CD14-positive monocyte (primary cell): ENCODE data around the gene GBX2. TPM values are rescaled to one million over a fixed set of nuclear protein-coding genes. Genes with fewer than 3 reads are reported as not detected.
A peak's percentile ranks its signal among the peaks of the same experiment; 100 is the strongest.

Experiments used
- DNase-seq, 3 donors: peaks; one replicate each; pipeline ENCODE4 v3.0.0-alpha.2; 2011 to 2022
- H2AFZ ChIP-seq: 2 replicates; pipeline ENCODE4 v1.6.0; 2012; ENCODE audit warnings: mild to moderate bottlenecking, low read depth, low read length, inconsistent platforms; ENCODE audit not compliant: insufficient read depth, poor library complexity, severe bottlenecking
- H3K27ac ChIP-seq, 2 donors: 1 replicate in 1 of 2; 2 replicates in 1 of 2; pipeline ENCODE4 v1.5.1; 2012 to 2013; ENCODE audit warnings: low read length in 2 of 2, control low read depth in 1 of 2, inconsistent platforms in 1 of 2, low read depth in 1 of 2, mild to moderate bottlenecking in 1 of 2
- H3K27me3 ChIP-seq, 2 donors: one replicate each; pipeline versions ENCODE4 v1.6.0 to v1.6.1; 2011 to 2013; ENCODE audit warnings: low read length in 2 of 2; ENCODE audit not compliant: control insufficient read depth in 2 of 2, insufficient read depth in 2 of 2
- H3K36me3 ChIP-seq, 2 donors: replicated peaks in 1 of 2; 1 replicate in 1 of 2; 2 replicates in 1 of 2; pipeline versions ENCODE4 v1.5.1 to v1.6.1; 2012 to 2013; ENCODE audit warnings: low read length in 2 of 2, control low read depth in 1 of 2, inconsistent platforms in 1 of 2, mild to moderate bottlenecking in 1 of 2; ENCODE audit not compliant: insufficient read depth in 2 of 2, control insufficient read depth in 1 of 2
- H3K4me1 ChIP-seq, 2 donors: 1 replicate in 1 of 2; 2 replicates in 1 of 2; pipeline versions ENCODE4 v1.5.1 to v1.6.1; 2012 to 2013; ENCODE audit warnings: low read length in 2 of 2, control low read depth in 1 of 2, inconsistent platforms in 1 of 2, mild to moderate bottlenecking in 1 of 2, moderate library complexity in 1 of 2; ENCODE audit not compliant: insufficient read depth in 2 of 2, control insufficient read depth in 1 of 2
- H3K4me2 ChIP-seq: replicated peaks from 2 replicates; pipeline ENCODE3; 2012; ENCODE audit warnings: low read length, moderate library complexity, mild to moderate bottlenecking; ENCODE audit not compliant: poor library complexity, severe bottlenecking; ENCODE audit errors: extremely low read depth
- H3K4me3 ChIP-seq, 3 experiments: fragments of 200-600 bp in 1 of 3; sonication (generic) in 1 of 3; replicated peaks in 1 of 3; 1 replicate in 2 of 3; 2 replicates in 1 of 3; pipeline ENCODE4 v1.5.1; 2011 to 2013; ENCODE audit warnings: low read length in 3 of 3, mild to moderate bottlenecking in 3 of 3, control low read depth in 2 of 3, low read depth in 2 of 3, inconsistent platforms in 1 of 3, moderate library complexity in 1 of 3
- H3K79me2 ChIP-seq: 2 replicates; pipeline ENCODE4 v1.6.0; 2012; ENCODE audit warnings: mild to moderate bottlenecking, control low read depth, inconsistent platforms, low read length, moderate library complexity; ENCODE audit not compliant: insufficient read depth
- H3K9ac ChIP-seq: 2 replicates; pipeline ENCODE4 v1.6.0; 2017; ENCODE audit warnings: low read length, mild to moderate bottlenecking; ENCODE audit not compliant: insufficient read depth, poor library complexity, severe bottlenecking
- H3K9me3 ChIP-seq, 2 donors: replicated peaks in 1 of 2; 1 replicate in 1 of 2; 2 replicates in 1 of 2; pipeline versions ENCODE4 v1.5.1 to v1.6.1; 2012 to 2013; ENCODE audit warnings: low read length in 2 of 2, control low read depth in 1 of 2; ENCODE audit not compliant: control insufficient read depth in 1 of 2, insufficient read depth in 1 of 2
- H4K20me1 ChIP-seq: 2 replicates; pipeline ENCODE4 v1.6.0; 2012; ENCODE audit warnings: mild to moderate bottlenecking, low read length, control low read depth, moderate library complexity; ENCODE audit not compliant: insufficient read depth
- H3K27ac Mint-ChIP-seq, 7 donors: one replicate each; pipeline ENCODE4 v1.8.0; 2020; ENCODE audit warnings: mild to moderate bottlenecking in 7 of 7, mixed read lengths in 7 of 7, moderate library complexity in 6 of 7, inconsistent platforms in 2 of 7
- H3K27me3 Mint-ChIP-seq, 3 donors: one replicate each; pipeline ENCODE4 v1.8.0; 2021 to 2022; ENCODE audit warnings: low read depth in 3 of 3, mild to moderate bottlenecking in 3 of 3, mixed read lengths in 3 of 3, moderate library complexity in 3 of 3, inconsistent platforms in 1 of 3
- H3K36me3 Mint-ChIP-seq, 2 donors: one replicate each; pipeline ENCODE4 v1.8.0; 2020; ENCODE audit warnings: mixed read lengths in 2 of 2, inconsistent platforms in 1 of 2, mild to moderate bottlenecking in 1 of 2
- H3K4me1 Mint-ChIP-seq: one replicate; pipeline ENCODE4 v1.8.0; 2020; ENCODE audit warnings: mild to moderate bottlenecking, mixed read lengths
- H3K4me3 Mint-ChIP-seq, 2 donors: one replicate each; pipeline ENCODE4 v1.8.0; 2020; ENCODE audit warnings: mild to moderate bottlenecking in 2 of 2, mixed read lengths in 2 of 2, moderate library complexity in 1 of 2
- H3K9me3 Mint-ChIP-seq, 7 donors: one replicate each; pipeline ENCODE4 v1.8.0; 2020 to 2022; ENCODE audit warnings: mixed read lengths in 7 of 7, mild to moderate bottlenecking in 6 of 7, moderate library complexity in 6 of 7, inconsistent platforms in 2 of 7
- CTCF ChIP-seq: fragments of 200-600 bp; IDR thresholded peaks from one replicate; pipeline ENCODE4 v1.8.0; 2022; ENCODE audit warnings: antibody characterized with exemption, mild to moderate bottlenecking
- WGBS: methylation state at CpG from one replicate; pipeline ENCODE4 v1.1.5; 2013; ENCODE audit warnings: missing lambda C conversion rate; ENCODE audit not compliant: insufficient coverage; 5-methylcytosine and 5-hydroxymethylcytosine counted together
- intact Hi-C, 2 donors: fragments of 100-400 bp; cut with micrococcal nuclease; formaldehyde crosslinking; loops; one replicate each; pipeline versions ENCODE4 v1.15.0 to v1.15.1; 2023
- polyA plus RNA-seq, 3 donors: library from polyadenylated mRNA; depleted of rRNA in 1 of 3; unstranded in 2 of 3; stranded (reverse) in 1 of 3; fragments of 300-500 nt in 2 of 3; fragments of >200 nt in 1 of 3; fragmentation: Illumina TruSeq in 2 of 3; gene quantifications; 1 replicate in 2 of 3; 2 replicates in 1 of 3; pipeline ENCODE4 v1.2.3, GENCODE V29; 2012 to 2021

The GBX2 gene
- polyA plus RNA-seq, 3 donors, result not detected

- Histone ChIP-seq H4K20me1 (no peaks in the 10 kb centered on the region), H3K9me3 (peaks cover 0 to 25% of the 10 kb centered on the region in 2 donors), H3K79me2 (no peaks in the 10 kb centered on the region), H2AFZ (no peak overlapping the region), H3K4me2 (no peak overlapping the region), H3K4me1 (no peaks in the 10 kb centered on the region), H3K27me3 (peaks cover 46 to 86% of the 10 kb centered on the region in 2 donors), H3K4me3 (no peak overlapping the region), H3K27ac (no peak overlapping the region), H3K36me3 (no peaks in the 10 kb centered on the region), H3K9ac (no peak overlapping the region)
- DNase-seq, result no peak
- no peak overlapping the region for H3K27ac Mint-ChIP-seq
- H3K4me3 Mint-ChIP-seq, result peak overlapping the region in 1 of 2 donors; percentile 88
- peaks cover 0 to 17% (median 10%) of the 10 kb centered on the region in 7 donors for H3K9me3 Mint-ChIP-seq
- intact Hi-C loops, result no loop called here
- H3K27me3 Mint-ChIP-seq, result peaks cover 79 to 94% (median 81%) of the 10 kb centered on the region in 3 donors
- peaks cover 8% of the 10 kb centered on the region for H3K4me1 Mint-ChIP-seq
- peaks cover 0 to 2% of the 10 kb centered on the region in 2 donors for H3K36me3 Mint-ChIP-seq
- under 1% methylated on average over 54 of the region's 67 CpGs for WGBS
- TF ChIP-seq CTCF, result no peak
Observed at GRCh38 chr2:236164201-236164924, 3.8 kb downstream of the GBX2 start.

GRCh38 chr2:236163471-236164200 is 4.5 kb downstream of the GBX2 start:
- Mint-ChIP-seq H3K27ac (no peak overlapping the region), H3K9me3 (peaks cover 0 to 17% (median 4%) of the 10 kb centered on the region in 7 donors), H3K27me3 (peaks cover 80 to 94% (median 82%) of the 10 kb centered on the region in 3 donors), H3K36me3 (no peaks in the 10 kb centered on the region), H3K4me1 (peaks cover 8% of the 10 kb centered on the region), H3K4me3 (peak overlapping the region in 1 of 2 donors; percentile 39)
- Histone ChIP-seq H3K27ac (no peak overlapping the region), H3K9ac (no peak overlapping the region), H3K36me3 (no peaks in the 10 kb centered on the region), H2AFZ (no peak overlapping the region), H3K79me2 (no peaks in the 10 kb centered on the region), H3K27me3 (peaks cover 39 to 86% of the 10 kb centered on the region in 2 donors), H3K9me3 (peaks cover 4 to 20% of the 10 kb centered on the region in 2 donors), H3K4me1 (no peaks in the 10 kb centered on the region), H4K20me1 (no peaks in the 10 kb centered on the region), H3K4me2 (no peak overlapping the region), H3K4me3 (no peak overlapping the region)
- 4% methylated on average over 55 of the region's 59 CpGs for WGBS
- DNase-seq, result no peak
- intact Hi-C loops, result no loop called here
- TF ChIP-seq CTCF, result no peak
